K562 (cell line): ENCODE measurements around the gene NUP155. TPM values are rescaled to one million over a fixed set of nuclear protein-coding genes. Genes with fewer than 3 reads are reported as not detected.
A peak's percentile ranks its signal among the peaks of the same experiment; 100 is the strongest.

Experiments
- BDP1 ChIP-seq: IDR thresholded peaks from 3 replicates; pipeline ENCODE4 v1.6.1; 2011; ENCODE audit not compliant: insufficient read length, insufficient read depth
- GATA2 ChIP-seq: sonication (generic); formaldehyde crosslinking; IDR thresholded peaks from 2 replicates; pipeline ENCODE4 v1.4.0; 2020; ENCODE audit warnings: mild to moderate bottlenecking, missing genetic modification reagents
- MBD1 ChIP-seq: fragments of 250-450 bp; sonication (Bioruptor Pico); IDR thresholded peaks from 2 replicates; pipeline ENCODE4 v1.8.0; 2022; ENCODE audit warnings: inconsistent platforms
- WHSC1 ChIP-seq: IDR thresholded peaks from one replicate; pipeline ENCODE4 v1.6.1; 2012; ENCODE audit warnings: low read length, control low read depth, inconsistent platforms
- ZNF121 ChIP-seq: sonication (generic); formaldehyde crosslinking; conservative IDR thresholded peaks from 2 replicates; pipeline ENCODE4 v1.8.0; 2022; ENCODE audit warnings: missing genetic modification reagents
- ZNF212 ChIP-seq: fragments of 450-650 bp; formaldehyde crosslinking; IDR thresholded peaks from 2 replicates; pipeline ENCODE4 v1.4.0; 2020; ENCODE audit warnings: mild to moderate bottlenecking
- ZNF407 ChIP-seq: fragments of 450-650 bp; IDR thresholded peaks from 2 replicates; pipeline ENCODE4 v1.6.1; 2016; ENCODE audit warnings: low read depth
- ZNF586 ChIP-seq: fragments of 450-650 bp; formaldehyde crosslinking; conservative IDR thresholded peaks from 2 replicates; pipeline ENCODE4 v1.4.0; 2020; ENCODE audit warnings: mild to moderate bottlenecking, moderate library complexity
- polyA plus RNA-seq, 8 experiments: library from polyadenylated mRNA; depleted of rRNA in 4 of 8; stranded (reverse) in 5 of 8; unstranded in 3 of 8; fragments of >200 nt; fragmentation: Nextera tagmentation in 2 of 8; fragmentation: Illumina TruSeq in 1 of 8; extraction: Ambion mirVana in 2 of 8; extraction: Trizol in 1 of 8; gene quantifications; 2 replicates each; pipeline versions ENCODE4 v1.2.1 to v1.2.3, GENCODE V29; 2011 to 2014; ENCODE audit warnings: inconsistent platforms in 1 of 8, missing spikeins in 1 of 8
- total RNA-seq, 7 experiments: library from RNA; depleted of rRNA in 6 of 7; stranded (reverse); fragments of >200 nt in 6 of 7; fragmentation: Illumina TruSeq in 2 of 7; extraction: Trizol in 2 of 7; gene quantifications; 2 replicates each; pipeline versions ENCODE4 v1.2.1 to v1.2.3, GENCODE V29; 2011 to 2021; ENCODE audit warnings: low replicate concordance in 1 of 7
- TF ChIP-seq, protein P1 (sequence below): fragments of 250-450 bp; sonication (Bioruptor Pico); IDR thresholded peaks from 2 replicates; pipeline ENCODE4 v1.8.0; 2021; ENCODE audit warnings: moderate library complexity, mild to moderate bottlenecking, inconsistent platforms
- TF ChIP-seq, protein P2 (sequence below): fragments of 250-450 bp; sonication (Bioruptor Pico); IDR thresholded peaks from 2 replicates; pipeline ENCODE4 v1.9.0; 2021; ENCODE audit warnings: mild to moderate bottlenecking
- TF ChIP-seq, protein P3 (sequence below): fragments of 450-650 bp; formaldehyde crosslinking; IDR thresholded peaks from 2 replicates; pipeline ENCODE4 v1.4.0; 2020; ENCODE audit warnings: mild to moderate bottlenecking, moderate library complexity

NUP155 gene
- total and polyA plus RNA-seq, 9 of the 15 experiments (the other 6 are each of a cell fraction or from before 2014, with no cell fraction given): 39.3 to 130 (median 77.0) TPM

DNA sequence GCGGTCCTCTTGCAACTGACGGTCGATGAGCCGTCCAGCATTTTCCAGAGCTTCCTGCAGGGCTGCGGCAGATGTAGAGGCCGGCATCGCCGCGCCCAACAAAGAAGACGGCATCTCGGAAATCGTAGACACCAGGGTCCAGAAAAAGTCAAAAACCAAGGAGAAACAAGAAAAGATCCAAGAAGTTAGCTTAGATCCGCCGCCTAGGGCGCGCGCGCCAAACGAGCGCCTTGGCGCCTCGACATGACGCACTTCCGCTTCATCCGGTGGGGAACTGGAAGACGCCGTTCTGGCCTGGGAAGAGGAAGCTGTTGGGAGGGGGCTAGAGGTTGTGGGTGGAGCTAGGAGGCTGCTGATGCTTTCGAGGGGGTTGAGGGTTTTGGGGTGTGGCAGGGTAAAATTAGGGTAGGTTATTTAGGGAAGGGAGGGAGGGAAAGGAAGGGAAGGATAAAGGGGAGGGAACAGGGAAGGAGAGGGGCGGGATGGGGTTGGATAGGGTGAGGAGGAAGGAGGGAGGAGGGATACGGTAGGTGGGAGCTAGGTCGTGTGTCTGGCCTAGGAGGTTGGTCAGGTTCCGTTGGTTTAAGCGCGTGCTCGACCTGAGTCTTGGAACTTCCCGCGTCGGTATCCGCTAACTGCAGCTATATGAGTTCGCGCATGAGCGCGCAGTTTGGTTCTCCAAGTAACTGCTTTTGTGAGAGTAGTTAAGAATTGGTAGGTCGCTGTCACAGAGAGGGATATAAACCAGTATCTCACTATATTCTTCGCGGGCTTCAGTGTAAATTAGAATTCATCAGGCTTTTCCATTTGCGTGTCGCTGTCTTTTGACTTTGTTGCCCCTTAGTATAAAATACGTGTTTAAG, at the start of gene NUP155 (continued):
- TF ChIP-seq, protein P1, sequence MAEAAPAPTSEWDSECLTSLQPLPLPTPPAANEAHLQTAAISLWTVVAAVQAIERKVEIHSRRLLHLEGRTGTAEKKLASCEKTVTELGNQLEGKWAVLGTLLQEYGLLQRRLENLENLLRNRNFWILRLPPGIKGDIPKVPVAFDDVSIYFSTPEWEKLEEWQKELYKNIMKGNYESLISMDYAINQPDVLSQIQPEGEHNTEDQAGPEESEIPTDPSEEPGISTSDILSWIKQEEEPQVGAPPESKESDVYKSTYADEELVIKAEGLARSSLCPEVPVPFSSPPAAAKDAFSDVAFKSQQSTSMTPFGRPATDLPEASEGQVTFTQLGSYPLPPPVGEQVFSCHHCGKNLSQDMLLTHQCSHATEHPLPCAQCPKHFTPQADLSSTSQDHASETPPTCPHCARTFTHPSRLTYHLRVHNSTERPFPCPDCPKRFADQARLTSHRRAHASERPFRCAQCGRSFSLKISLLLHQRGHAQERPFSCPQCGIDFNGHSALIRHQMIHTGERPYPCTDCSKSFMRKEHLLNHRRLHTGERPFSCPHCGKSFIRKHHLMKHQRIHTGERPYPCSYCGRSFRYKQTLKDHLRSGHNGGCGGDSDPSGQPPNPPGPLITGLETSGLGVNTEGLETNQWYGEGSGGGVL (CRISPR knock-in tag): no peak
- TF ChIP-seq GATA2 (CRISPR knock-in tag) (no peak), ZNF212 (CRISPR knock-in tag) (no peak), ZNF586 (CRISPR knock-in tag) (no peak), ZNF407 (no peak; the same call in 1 of the 2 replicates), WHSC1 (no peak), ZNF121 (CRISPR knock-in tag) (no peak), MBD1 (CRISPR knock-in tag) (no peak), BDP1 (no peak)
- TF ChIP-seq, protein P2, sequence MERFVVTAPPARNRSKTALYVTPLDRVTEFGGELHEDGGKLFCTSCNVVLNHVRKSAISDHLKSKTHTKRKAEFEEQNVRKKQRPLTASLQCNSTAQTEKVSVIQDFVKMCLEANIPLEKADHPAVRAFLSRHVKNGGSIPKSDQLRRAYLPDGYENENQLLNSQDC (CRISPR knock-in tag): peak; percentile 6; the same call in 1 of the 2 replicates
- TF ChIP-seq, protein P3, sequence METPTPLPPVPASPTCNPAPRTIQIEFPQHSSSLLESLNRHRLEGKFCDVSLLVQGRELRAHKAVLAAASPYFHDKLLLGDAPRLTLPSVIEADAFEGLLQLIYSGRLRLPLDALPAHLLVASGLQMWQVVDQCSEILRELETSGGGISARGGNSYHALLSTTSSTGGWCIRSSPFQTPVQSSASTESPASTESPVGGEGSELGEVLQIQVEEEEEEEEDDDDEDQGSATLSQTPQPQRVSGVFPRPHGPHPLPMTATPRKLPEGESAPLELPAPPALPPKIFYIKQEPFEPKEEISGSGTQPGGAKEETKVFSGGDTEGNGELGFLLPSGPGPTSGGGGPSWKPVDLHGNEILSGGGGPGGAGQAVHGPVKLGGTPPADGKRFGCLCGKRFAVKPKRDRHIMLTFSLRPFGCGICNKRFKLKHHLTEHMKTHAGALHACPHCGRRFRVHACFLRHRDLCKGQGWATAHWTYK (CRISPR knock-in tag): peak; percentile 42; the same call in 1 of the 2 replicates
